ENCODE results near the gene HIPK2.

- TF ChIP-seq TARDBP (IDR thresholded peaks at IDR 0.05) (no peak), BHLHE40 (IDR thresholded peaks at IDR 0.05; ENCODE audit: borderline replicate concordance) (no peak), ELF4 (IDR thresholded peaks at IDR 0.05) (no peak), SP1 (IDR thresholded peaks at IDR 0.05) (no peak)
Measured at GRCh38 chr7:139726485-139726869, 51.3 kb downstream of the HIPK2 start.

Data from HEK293T (cell line).